Ramos (cell line): ENCODE results near the gene ATP9B.
"Not testable (repeated sequence)": the region's sequence is repeated elsewhere in the genome, so short reads cannot be mapped to it uniquely, and the experiment has no call there.

Source experiments
- in situ Hi-C: fragments of 300-500 bp; cut with MboI; formaldehyde crosslinking; loops from one replicate; pipeline ENCODE4 v1.14.3; 2022; ENCODE audit warnings: low sequenced_read_pairs; ENCODE audit not compliant: unreplicated experiment

ATP9B gene

GRCh38 chr18:79274823-79275222, 205.6 kb downstream of the ATP9B start:
- in situ Hi-C loops, result no loop called here

GRCh38 chr18:79275461-79275860, 206.3 kb downstream of the ATP9B start:
- in situ Hi-C loops, result no loop called here

DNA sequence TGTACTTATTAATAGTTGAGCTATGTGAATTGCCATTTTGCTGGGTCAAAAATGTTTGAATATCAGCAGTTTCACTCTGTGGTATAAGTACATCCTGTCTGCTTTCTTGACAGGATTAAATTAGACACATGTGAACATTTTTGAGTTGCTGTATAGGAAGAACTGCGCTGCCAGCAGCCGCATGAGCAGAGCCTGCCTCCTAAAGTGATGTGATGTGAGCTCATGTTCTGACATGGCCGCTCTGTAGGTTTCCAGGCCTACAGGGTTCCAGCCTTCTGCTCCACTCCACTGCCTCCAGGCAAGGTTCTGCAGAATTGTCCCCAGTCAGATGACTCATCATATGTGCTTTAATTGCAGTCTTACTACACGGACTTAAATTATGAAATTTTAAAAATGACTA, 206.8 kb downstream of the ATP9B start:
- in situ Hi-C loops, result no loop called here

GRCh38 chr18:79278896-79279295, 209.7 kb downstream of the ATP9B start:
- in situ Hi-C loops, result no loop called here

- in situ Hi-C loops, result no loop called here
Observed at GRCh38 chr18:79283131-79283810, 214.1 kb downstream of the ATP9B start.

- in situ Hi-C loops, result no loop called here
Observed at GRCh38 chr18:79283929-79284328, 214.7 kb downstream of the ATP9B start.

- in situ Hi-C loops, result not testable (repeated sequence)
Observed at GRCh38 chr18:79285191-79285590, 216.0 kb downstream of the ATP9B start.

DNA sequence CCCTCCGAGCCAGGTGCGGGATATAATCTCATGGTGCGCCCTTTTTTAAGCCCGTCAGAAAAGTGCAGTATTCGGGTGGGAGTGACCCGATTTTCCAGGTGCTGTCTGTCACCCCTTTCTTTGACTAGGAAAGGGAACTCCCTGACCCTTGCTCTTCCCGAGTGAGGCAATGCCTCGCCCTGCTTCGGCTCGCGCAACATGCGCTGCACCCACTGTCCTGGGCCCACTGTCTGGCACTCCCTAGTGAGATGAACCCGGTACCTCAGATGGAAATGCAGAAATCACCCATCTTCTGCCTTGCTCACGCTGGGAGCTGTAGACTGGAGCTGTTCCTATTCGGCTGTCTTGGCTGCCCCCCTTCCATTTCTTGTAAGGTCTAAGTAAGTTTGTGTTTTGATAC, 221.2 kb downstream of the ATP9B start:
- in situ Hi-C loops, result not testable (repeated sequence)

GRCh38 chr18:79290876-79291275, 221.7 kb downstream of the ATP9B start:
- in situ Hi-C loops, result no loop called here

GRCh38 chr18:79294235-79294634, 225.0 kb downstream of the ATP9B start:
- in situ Hi-C loops, result no loop called here

DNA sequence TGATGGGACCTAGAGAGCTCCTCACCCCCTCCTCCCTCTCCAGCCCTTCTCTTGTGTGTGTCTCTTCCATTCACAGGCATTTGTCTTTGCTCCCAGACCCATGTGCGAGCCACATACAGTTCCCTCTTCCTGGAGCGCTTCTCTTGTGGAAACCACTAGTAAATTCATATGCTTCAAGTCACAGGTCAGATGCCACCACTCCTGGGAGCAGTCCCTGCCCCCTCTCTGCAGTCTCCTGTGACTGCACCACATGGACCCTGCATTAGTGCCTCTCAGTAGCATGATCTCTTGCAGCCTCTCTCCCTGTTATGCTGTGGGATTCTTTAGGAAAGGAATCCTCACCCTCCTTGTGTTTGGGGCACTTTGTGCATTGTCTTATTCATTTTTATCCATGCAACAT, 230.1 kb downstream of the ATP9B start:
- in situ Hi-C loops, result no loop called here

DNA sequence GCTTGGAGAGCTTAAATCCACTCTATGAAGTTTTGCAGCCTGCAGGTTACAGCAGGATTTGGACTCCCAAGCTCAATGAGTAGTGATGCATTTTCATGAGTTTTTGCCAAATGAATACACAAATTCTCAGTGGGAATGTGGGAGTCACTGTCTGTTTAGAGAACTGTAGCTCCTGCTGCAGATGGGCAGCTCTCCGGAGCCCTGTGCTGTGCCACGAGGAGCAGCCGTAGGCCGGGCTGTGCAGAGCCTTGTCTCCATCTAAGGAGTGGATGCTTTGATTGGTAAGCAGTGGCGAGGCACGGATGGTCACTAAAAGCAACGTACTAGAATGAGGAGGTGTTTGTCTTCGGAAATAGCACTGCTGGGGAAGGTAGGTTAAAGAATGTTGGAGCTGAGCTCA, 230.5 kb downstream of the ATP9B start:
- in situ Hi-C loops, result no loop called here

DNA sequence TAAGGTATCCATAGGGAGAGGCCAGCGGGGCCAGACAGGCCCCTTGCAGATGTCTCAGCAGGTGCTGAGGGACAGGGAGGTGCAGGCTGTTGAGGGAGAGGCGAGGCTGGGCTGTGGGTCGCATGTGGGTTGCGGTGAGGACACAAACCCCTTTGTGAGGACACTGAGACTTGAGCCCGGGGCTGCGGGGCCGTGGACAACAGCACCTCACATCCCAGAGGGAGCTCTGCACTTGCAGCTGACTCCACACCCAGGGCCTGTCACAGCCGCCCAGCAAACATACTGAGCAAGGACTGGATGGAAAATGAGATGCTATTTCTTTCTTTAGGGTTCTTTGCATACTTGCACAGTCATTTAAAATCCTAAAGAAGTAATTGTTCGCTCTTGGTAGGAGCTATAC, 231.2 kb downstream of the ATP9B start:
- in situ Hi-C loops, result no loop called here

- in situ Hi-C loops, result no loop called here
Observed at GRCh38 chr18:79302120-79302519, 232.9 kb downstream of the ATP9B start.

- in situ Hi-C loops, result no loop called here
Observed at GRCh38 chr18:79305911-79306310, 236.7 kb downstream of the ATP9B start.

- in situ Hi-C loops, result no loop called here
Observed at GRCh38 chr18:79309614-79310358, 240.6 kb downstream of the ATP9B start.

DNA sequence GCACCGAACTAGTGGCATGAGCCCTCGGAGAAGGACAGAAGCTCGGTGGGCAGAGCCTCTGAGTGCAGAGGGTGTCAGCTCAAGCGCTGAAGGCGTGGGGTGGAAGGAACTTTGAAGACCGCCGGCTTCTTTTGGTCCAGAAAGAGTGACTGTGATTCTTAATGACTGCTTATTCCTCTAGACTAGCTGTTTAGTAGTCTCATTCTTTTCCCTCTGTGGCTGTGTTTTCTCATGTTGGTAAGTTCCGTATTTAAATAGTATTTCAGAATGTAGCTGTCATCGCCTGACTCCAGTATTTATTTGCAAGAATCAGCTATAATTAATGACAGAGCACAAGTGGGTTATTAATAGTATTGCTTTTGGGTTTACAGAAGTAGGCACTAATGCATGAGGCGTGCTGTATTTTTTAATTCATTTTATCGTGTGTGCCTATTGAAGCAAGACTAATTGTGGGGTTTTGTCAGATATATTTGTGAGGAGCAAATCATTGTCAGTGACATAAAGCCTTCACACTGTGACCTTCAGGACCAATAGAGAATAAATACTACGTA, 245.7 kb downstream of the ATP9B start:
- in situ Hi-C loops, result no loop called here

DNA sequence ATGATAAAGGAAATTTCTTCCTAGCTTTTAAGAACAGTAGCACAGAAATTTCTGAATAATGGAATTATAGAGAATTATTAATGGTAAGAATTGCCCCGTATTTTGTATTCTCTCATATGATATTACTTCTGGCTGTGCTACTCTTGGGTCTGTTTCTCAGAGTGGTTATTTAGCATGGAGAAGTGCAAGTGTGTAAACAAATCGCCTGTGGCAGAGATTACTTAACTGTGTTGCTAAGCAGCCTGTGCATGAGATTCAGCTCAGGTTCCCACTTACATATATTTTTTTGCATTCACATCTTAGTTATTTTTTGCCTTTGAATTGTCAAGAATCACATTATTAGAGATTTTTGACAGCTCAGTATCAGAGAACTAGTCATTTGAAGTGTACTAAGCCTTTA, 246.4 kb downstream of the ATP9B start:
- in situ Hi-C loops, result no loop called here

- in situ Hi-C loops, result no loop called here
Observed at GRCh38 chr18:79317703-79318102, 248.5 kb downstream of the ATP9B start.

GRCh38 chr18:79318142-79318673, 249.0 kb downstream of the ATP9B start:
- in situ Hi-C loops, result no loop called here

GRCh38 chr18:79320216-79320850, 251.1 kb downstream of the ATP9B start:
- in situ Hi-C loops, result no loop called here
